GM21737 (cell line): ENCODE measurements around the gene RGS9.
A peak's percentile ranks its signal among the peaks of the same experiment; 100 is the strongest.
"Not testable (repeated sequence)": the region's sequence is repeated elsewhere in the genome, so short reads cannot be mapped to it uniquely, and the experiment has no call there.

Experiments
- ATAC-seq: cut with Tn5 transposase; IDR thresholded peaks from one replicate; pipeline ENCODE4 v1.9.1; 2021; ENCODE audit warnings: mild to moderate bottlenecking, moderate library complexity; ENCODE audit not compliant: unreplicated experiment

RGS9 gene

DNA sequence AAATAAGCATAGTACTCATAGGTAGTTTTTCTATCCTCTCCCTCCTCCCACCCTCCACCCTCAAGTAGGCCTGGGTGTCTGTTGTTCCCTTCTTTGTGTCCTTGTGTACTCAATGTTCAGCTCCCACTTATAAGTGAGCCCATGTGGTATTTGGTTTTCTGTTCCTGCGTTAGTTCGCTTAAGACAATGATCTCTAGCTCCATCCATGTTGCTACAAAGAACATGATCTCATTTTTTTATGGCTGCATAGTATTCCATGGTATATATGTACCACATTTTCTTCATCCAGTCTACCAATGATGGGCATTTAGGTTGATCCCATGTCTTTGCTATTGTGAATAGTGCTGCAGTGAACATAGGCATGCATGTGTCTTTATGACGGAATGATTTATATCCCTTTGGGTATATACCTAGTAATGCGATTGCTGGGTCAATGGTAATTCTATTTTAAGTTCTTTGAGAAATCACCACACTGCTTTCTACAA lies 43.6 kb downstream of the RGS9 start:
- ATAC-seq = not testable (repeated sequence)

GRCh38 chr17:65181237-65182061 lies 44.3 kb downstream of the RGS9 start:
- peak; percentile 55 for ATAC-seq

DNA sequence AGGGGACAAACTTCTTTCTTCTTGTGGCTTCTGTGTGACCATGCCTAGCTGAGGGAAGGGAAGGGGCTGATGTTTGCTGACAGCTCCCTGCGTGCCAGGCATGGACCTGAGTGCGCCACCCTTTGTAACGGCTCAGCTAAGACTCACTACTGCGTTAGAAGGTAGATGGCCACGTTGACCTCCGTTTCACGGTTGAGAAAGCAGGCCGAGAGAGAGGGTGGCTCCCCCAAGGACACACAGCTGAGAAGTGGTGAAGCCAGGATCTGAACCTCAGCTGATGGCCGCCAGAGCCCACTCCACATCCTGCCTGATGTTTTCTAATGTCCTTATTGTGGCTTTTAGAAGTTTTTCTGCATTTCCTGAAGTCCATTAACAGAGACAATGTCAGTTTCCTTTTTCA lies 45.1 kb downstream of the RGS9 start:
- ATAC-seq = no peak

- ATAC-seq = no peak
These were observed 46.6 kb downstream of the RGS9 start for GRCh38 chr17:65183736-65184135.

DNA sequence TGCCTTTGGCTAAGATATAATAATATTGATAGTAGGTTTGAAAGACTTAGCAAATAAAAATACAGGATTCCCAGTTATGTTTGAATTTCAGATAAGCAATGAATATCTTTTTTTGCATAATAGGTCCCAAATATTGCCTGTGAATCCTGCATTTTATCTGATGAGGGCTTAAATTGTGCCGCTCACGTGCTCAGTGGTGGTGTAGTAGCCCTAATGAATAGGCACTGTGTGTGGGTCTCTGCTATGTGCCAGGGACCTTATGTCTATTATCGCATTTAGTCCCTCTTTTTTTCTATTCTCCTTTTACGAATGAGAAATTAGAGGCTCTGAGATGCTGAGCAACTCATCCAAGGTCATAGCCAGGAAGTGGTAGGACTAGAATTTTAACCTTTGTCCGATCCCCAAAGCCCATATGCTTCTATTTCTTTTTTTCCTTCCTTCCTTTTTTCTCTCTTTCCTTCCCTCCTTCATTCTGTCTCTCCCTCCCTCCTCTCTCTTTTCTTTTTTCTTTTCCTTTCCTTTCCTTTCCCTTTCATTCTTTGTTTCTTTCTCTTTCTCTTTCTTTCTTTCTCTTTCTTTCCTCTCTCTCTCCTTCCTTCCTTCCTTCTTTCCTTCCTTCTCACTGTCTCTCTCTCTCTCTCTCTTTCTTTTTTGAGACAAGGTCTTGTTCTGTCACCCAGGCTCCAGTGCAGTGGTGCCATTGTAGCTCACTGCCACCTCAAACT lies 47.2 kb downstream of the RGS9 start:
- no peak for ATAC-seq

DNA sequence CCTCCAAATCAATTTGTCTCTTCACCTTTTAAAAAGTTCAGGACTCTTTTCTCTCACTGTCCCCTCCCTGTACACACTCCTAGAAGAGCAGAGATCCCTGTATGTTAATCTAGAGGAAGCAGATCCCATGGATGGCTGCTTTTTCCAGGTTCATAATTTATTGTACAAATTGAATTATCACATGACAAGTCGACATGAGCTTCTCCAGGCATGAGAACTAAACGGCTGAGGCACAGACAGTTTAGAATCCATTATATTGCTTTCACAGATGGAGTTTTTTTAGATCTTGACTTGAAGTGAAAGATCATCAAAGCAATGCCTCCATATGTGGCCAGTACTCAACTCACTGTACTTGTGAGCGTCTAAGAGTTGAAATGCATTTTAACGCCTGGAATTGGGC lies 47.9 kb downstream of the RGS9 start:
- no peak for ATAC-seq

- no peak for ATAC-seq
These were observed 48.7 kb downstream of the RGS9 start for GRCh38 chr17:65185668-65186382.

DNA sequence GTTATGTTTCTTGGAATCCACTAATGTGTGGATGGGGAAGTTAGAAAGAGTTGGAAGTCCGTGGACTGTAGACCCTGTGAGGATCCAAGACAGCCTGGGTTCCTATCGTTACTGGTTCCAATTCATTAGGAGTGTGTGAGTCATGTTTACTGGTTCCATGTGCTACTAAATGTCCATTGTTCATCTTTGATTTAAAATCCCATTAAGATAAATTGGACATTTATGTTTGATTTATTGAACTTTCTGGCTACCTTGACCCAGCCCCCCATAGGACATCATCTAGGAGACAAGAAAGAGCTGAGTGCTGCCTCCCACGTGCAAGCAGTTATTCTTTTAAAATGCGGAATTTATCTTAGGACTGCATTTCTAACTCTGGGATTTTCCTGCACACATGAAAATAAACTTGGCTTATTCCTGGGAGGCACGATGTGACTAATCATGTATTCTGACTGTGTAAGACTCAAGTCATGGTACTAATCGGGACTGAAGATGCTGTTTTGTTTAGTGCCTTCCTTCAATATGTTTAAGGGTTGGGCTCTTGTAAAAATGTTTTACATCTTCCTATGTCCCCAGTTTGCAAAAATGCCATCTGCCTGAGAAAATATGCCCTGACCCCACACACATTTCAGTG lies 53.4 kb downstream of the RGS9 start:
- no peak for ATAC-seq

DNA sequence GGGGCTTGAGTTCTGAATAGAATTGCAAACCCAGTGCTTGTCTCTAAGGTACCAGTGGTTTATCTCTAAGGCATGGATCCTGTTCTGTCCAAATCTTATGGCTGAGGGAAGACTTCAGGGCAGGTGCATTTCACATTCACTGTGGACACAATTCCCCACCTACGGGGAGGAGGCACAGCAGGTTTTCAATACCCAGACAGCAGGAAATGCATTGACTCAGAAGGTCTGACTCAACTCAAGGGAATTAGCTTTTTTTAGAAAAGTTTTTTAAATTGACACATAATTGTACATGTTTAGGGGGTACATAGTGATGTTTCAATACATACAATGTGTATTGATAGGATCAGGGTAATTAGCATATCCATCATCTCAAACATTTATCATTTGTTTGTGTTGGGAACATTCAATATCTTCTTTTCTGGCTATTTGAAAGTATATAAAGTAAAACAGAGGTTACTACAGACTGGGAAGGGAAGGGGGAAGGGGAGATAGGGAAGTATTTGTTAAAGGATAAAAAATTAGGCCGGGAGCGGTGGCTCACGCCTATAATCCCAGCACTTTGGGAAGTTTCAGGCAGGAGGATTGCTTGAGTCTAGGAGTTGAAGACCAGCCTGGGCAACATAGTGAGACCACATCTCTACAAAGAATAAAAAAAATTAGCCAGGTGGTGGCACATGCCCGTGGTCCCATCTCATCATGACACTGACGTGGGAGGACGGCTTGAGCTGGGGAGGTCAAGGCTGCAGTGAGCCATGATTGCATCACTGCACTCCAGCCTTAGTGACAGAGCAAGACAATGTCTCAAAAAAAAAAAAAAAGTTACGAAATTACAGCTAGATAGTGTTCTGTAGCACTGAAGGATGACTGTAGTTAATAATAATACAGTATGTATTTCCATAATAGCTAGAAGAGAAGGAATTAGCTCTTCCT lies 54.9 kb downstream of the RGS9 start:
- ATAC-seq = no peak

DNA sequence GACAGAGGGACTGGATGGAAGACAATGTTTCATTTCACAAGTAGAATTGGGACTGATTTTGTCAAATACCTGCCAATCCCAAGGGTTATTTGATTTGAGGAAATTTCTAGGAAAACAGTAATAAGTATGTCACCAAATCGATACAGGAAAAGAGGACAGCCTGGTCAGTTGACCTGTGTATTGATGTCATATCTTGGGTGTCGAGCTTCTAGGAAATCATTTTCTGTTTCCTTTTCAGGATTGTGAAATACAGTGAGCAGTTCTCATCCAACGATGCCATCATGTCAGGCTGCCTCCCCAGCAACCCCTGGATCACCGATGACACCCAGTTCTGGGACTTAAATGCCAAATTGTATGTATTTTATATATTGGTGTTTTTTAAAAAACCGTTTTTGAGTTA lies 56.1 kb downstream of the RGS9 start:
- ATAC-seq = no peak

DNA sequence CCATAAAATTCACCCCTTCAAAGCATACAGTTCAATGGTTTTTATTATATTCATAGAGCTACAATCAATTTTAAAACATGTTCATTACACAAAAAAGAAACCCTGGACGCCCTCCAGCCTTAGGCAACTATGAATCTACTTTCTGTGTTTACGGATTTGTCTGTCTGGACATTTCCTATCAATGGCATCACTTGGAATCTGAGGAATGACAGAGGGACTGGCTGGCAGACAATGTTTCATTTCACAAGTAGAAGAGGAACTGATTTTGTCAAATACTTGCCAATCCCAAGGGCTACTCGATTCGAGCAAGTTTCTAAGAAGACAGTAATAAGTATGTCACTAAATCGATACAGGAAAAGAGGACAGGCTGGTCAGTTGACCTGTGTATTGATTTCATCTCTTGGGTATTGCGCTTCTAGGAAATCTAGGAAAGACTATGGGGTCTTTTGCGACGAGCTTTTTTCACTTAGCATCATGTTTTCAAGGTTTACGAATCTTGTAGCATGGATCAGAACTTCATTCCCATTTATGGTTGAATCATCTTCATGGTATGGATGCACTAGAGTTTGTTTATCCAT lies 56.6 kb downstream of the RGS9 start:
- no peak for ATAC-seq

GRCh38 chr17:65194670-65195334 lies 57.6 kb downstream of the RGS9 start:
- no peak for ATAC-seq

GRCh38 chr17:65195716-65196115 lies 58.5 kb downstream of the RGS9 start:
- no peak for ATAC-seq

DNA sequence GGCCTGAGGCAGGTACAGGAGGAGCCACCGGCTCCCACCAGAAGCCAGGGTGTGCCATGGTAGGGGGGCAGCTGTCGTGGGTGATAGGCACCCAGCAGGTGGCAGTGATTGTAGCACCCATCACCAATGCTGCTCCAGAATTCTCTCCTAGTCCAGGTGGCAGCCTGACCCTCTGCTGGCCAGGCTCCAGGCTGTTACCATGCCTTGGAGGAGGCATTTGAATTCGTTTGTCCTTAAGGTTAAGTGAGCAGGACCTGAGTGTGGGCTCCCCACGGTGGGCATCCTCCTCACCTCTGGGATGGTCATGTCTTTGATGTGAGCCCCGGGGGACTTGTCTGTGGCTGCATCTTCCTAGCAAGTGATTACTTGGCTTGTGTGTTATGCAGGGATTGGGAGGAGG lies 59.4 kb downstream of the RGS9 start:
- ATAC-seq = no peak

DNA sequence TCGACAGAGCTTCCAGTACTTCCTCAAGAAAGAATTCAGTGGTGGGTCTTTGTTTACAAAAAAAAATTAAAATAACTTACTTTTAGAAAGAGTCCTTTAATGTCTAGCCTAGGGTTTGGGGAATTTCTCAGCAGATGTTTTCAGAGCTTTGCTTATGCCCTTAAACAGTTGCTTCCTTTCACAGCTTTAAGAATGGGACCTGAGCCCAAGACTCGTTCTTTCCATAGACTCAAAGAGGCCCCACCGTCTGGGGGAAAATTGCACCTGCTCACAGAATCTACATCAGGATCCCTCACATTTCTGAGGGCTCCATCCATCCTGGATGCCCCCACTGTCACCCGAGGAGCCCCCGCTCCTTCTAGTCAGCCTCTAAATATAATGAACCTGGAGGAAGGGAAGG lies 60.0 kb downstream of the RGS9 start:
- no peak for ATAC-seq

DNA sequence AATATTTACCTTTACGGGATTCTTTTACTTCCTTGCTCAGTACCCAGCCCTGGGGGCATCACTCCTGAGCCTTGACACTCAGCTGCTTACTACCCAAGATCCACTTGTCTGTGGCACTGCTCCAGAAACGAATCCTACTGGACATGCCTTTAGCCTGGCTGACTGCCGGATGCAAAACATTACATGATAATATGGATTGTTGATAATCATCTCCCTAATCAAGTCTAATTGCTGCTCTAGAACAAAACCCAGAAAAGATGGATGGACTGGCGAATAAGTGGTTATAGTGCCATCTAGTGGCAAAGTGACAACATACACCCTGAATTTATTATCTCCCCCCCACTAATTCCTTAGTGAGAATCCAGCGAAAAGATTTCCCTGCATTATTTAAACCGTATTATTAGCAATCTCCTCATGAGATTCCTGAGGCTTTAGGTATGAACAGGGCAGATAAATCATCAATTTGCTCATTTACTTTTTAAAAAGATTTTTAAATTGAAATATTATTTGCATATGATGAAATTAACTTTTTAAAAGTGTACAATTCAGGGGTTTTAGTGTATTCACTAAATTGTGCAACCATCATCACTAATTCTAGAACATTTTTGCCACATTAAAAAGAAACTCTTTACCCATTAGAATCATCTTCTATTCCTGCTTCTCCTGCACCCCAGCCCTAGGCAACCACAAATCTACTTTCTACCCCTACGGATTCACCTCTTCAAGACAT lies 61.6 kb downstream of the RGS9 start:
- no peak for ATAC-seq

DNA sequence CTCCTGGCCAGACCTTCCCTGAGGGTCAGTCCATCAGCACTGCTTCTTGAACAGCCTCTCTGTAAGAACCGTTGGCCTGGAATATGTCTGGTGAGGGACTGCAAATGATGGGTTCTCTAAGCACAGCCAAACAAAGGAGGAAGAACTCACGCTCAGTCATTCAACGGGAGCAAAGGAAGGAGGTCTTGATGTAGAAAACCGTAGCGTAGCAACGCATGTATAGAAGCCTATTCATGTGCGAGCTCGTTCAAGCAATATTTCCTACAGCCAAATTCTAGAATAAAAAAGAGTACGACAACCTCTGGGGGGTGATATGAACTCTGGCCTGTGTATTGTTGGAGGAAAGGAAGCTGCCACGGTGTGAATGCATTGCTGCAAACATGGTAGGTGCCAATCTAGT lies 64.2 kb downstream of the RGS9 start:
- ATAC-seq = no peak

- ATAC-seq = no peak
These were observed 65.8 kb downstream of the RGS9 start for GRCh38 chr17:65202844-65203571.
